GM20000 (cell line): ENCODE results near the gene MNT.

ENCODE experiments used
- DNase-seq: peaks from one replicate; pipeline ENCODE4 v3.0.0; 2012; ENCODE audit warnings: low spot score
- CTCF ChIP-seq: IDR thresholded peaks from 2 replicates; pipeline ENCODE4 v1.5.1; 2012; ENCODE audit warnings: mild to moderate bottlenecking, control low read depth; ENCODE audit errors: extremely low read depth, missing control alignments

Gene MNT

GRCh38 chr17:2357237-2357636 is 43.6 kb downstream of the MNT start:
- no peak for DNase-seq
- no peak for TF ChIP-seq CTCF

- no peak for DNase-seq
- TF ChIP-seq CTCF, result no peak
Measured at GRCh38 chr17:2354311-2354710, 46.5 kb downstream of the MNT start.

- TF ChIP-seq CTCF, result no peak
- no peak for DNase-seq
Measured at GRCh38 chr17:2351269-2351668, 49.6 kb downstream of the MNT start.

- DNase-seq, result no peak
- no peak for TF ChIP-seq CTCF
Measured at GRCh38 chr17:2347805-2348685, 52.8 kb downstream of the MNT start.

GRCh38 chr17:2346475-2346874 is 54.4 kb downstream of the MNT start:
- TF ChIP-seq CTCF, result no peak
- DNase-seq, result no peak

GRCh38 chr17:2344528-2344927 is 56.3 kb downstream of the MNT start:
- no peak for DNase-seq
- no peak for TF ChIP-seq CTCF

GRCh38 chr17:2343421-2343820 is 57.4 kb downstream of the MNT start:
- no peak for DNase-seq
- no peak for TF ChIP-seq CTCF
